HG03460 (cell line): Measurements from ENCODE around the gene TNS4.

Experiments used
- ATAC-seq: cut with Tn5 transposase; IDR thresholded peaks from one replicate; pipeline ENCODE4 v1.9.1; 2021; ENCODE audit not compliant: unreplicated experiment

The TNS4 gene

GRCh38 chr17:40475234-40475908, 26.1 kb downstream of the TNS4 start:
- ATAC-seq: no peak

- no peak for ATAC-seq
Measured at GRCh38 chr17:40474419-40475002, 26.9 kb downstream of the TNS4 start.

- ATAC-seq: no peak
Measured at GRCh38 chr17:40473573-40474365, 27.7 kb downstream of the TNS4 start.

GRCh38 chr17:40472733-40473452, 28.5 kb downstream of the TNS4 start:
- no peak for ATAC-seq

- ATAC-seq: no peak
Measured at GRCh38 chr17:40471846-40472732, 29.3 kb downstream of the TNS4 start.

GRCh38 chr17:40470932-40471828, 30.2 kb downstream of the TNS4 start:
- ATAC-seq: no peak

GRCh38 chr17:40469805-40470675, 31.4 kb downstream of the TNS4 start:
- no peak for ATAC-seq

- ATAC-seq: no peak
Measured at GRCh38 chr17:40468560-40468959, 32.9 kb downstream of the TNS4 start.

GRCh38 chr17:40467281-40467867, 34.0 kb downstream of the TNS4 start:
- ATAC-seq: no peak

GRCh38 chr17:40466298-40466971, 35.0 kb downstream of the TNS4 start:
- ATAC-seq: no peak

GRCh38 chr17:40464392-40464855, 37.0 kb downstream of the TNS4 start:
- no peak for ATAC-seq

- no peak for ATAC-seq
Measured at GRCh38 chr17:40463122-40463550, 38.3 kb downstream of the TNS4 start.

GRCh38 chr17:40462343-40463121, 38.9 kb downstream of the TNS4 start:
- ATAC-seq: no peak

GRCh38 chr17:40461732-40462342, 39.6 kb downstream of the TNS4 start:
- ATAC-seq: no peak

GRCh38 chr17:40460968-40461731, 40.3 kb downstream of the TNS4 start:
- no peak for ATAC-seq

GRCh38 chr17:40460604-40460967, 40.8 kb downstream of the TNS4 start:
- no peak for ATAC-seq
